ENCODE data around the gene YY1AP1. TPM values are rescaled to one million over a fixed set of nuclear protein-coding genes. Genes with fewer than 3 reads are reported as not detected.

YY1AP1 gene
- total RNA-seq, 120 experiments from 2014 or later: 78.5 to 226 (median 131) TPM

Other genes with a start within 250 kb of the YY1AP1 start
- gene ASH1L, start 126.0 kb downstream of the YY1AP1 start, total RNA-seq: 100 to 1,000 TPM in 119 of 120 experiments, 10 to 100 TPM in 1; 98.7 to 145 (median 120) TPM
- gene MSTO1, start 78.6 kb downstream of the YY1AP1 start, total RNA-seq: 10 to 100 TPM; 23.5 to 81.8 (median 48.0) TPM
- gene DAP3, start 317 bp upstream of the YY1AP1 start, total RNA-seq: 10 to 100 TPM; 53.9 to 99.1 (median 78.9) TPM
- gene GON4L, start 168.4 kb upstream of the YY1AP1 start, total RNA-seq: 100 to 1,000 TPM in 1 of 120 experiments, 10 to 100 TPM in 119; 52.2 to 105 (median 72.7) TPM
- 100 to 1,000 TPM; 201 to 462 (median 357) TPM for gene SYT11, start 170.8 kb upstream of the YY1AP1 start, total RNA-seq
- 10 to 100 TPM; 13.3 to 34.9 (median 21.2) TPM for gene RIT1, start 222.6 kb upstream of the YY1AP1 start, total RNA-seq
- gene KHDC4, start 245.6 kb upstream of the YY1AP1 start, total RNA-seq: 10 to 100 TPM; 33.7 to 80.2 (median 50.9) TPM